ENCODE results near the gene PSMD14.
A peak's percentile ranks its signal among the peaks of the same experiment; 100 is the strongest.

The PSMD14 gene

GRCh38 chr2:161381546-161381945 lies 73.3 kb downstream of the PSMD14 start:
- no peak for DNase-seq

GRCh38 chr2:161382747-161383146 lies 74.5 kb downstream of the PSMD14 start:
- DNase-seq, result no peak

GRCh38 chr2:161384864-161385263 lies 76.6 kb downstream of the PSMD14 start:
- no peak for DNase-seq

- DNase-seq, result no peak
Observed at GRCh38 chr2:161386228-161386824, 78.1 kb downstream of the PSMD14 start.

GRCh38 chr2:161388146-161388779 lies 80.0 kb downstream of the PSMD14 start:
- no peak for DNase-seq

GRCh38 chr2:161391737-161392506 lies 83.7 kb downstream of the PSMD14 start:
- DNase-seq, result no peak

GRCh38 chr2:161400076-161400475 lies 91.9 kb downstream of the PSMD14 start:
- DNase-seq, result no peak

GRCh38 chr2:161402297-161402696 lies 94.1 kb downstream of the PSMD14 start:
- DNase-seq, result no peak

- no peak for DNase-seq
Observed at GRCh38 chr2:161406316-161406715, 98.1 kb downstream of the PSMD14 start.

- DNase-seq, result no peak
Observed at GRCh38 chr2:161407597-161407996, 99.4 kb downstream of the PSMD14 start.

GRCh38 chr2:161409308-161409907 lies 101.2 kb downstream of the PSMD14 start:
- DNase-seq, result no peak

GRCh38 chr2:161412346-161412745 lies 104.1 kb downstream of the PSMD14 start:
- no peak for DNase-seq

- peak; percentile 89 for DNase-seq
Observed at GRCh38 chr2:161414042-161415033, 106.1 kb downstream of the PSMD14 start.

GRCh38 chr2:161415034-161415986 lies 107.1 kb downstream of the PSMD14 start:
- DNase-seq, result peak; percentile 58

GRCh38 chr2:161415987-161416707 lies 107.9 kb downstream of the PSMD14 start, which contains the start of gene TBR1:
Gene TBR1 (plus strand): TSS chr2:161416297. CDS start chr2:161416411, 114 bp downstream.
- DNase-seq, result peak; percentile 75

GRCh38 chr2:161416708-161417437 lies 108.6 kb downstream of the PSMD14 start:
- peak; percentile 64 for DNase-seq

GRCh38 chr2:161417438-161418274 lies 109.4 kb downstream of the PSMD14 start:
- peak; percentile 54 for DNase-seq

- DNase-seq, result no peak
Observed at GRCh38 chr2:161418275-161418714, 110.1 kb downstream of the PSMD14 start.
